Measurements from ENCODE around the gene TSPAN18.

Gene TSPAN18

DNA sequence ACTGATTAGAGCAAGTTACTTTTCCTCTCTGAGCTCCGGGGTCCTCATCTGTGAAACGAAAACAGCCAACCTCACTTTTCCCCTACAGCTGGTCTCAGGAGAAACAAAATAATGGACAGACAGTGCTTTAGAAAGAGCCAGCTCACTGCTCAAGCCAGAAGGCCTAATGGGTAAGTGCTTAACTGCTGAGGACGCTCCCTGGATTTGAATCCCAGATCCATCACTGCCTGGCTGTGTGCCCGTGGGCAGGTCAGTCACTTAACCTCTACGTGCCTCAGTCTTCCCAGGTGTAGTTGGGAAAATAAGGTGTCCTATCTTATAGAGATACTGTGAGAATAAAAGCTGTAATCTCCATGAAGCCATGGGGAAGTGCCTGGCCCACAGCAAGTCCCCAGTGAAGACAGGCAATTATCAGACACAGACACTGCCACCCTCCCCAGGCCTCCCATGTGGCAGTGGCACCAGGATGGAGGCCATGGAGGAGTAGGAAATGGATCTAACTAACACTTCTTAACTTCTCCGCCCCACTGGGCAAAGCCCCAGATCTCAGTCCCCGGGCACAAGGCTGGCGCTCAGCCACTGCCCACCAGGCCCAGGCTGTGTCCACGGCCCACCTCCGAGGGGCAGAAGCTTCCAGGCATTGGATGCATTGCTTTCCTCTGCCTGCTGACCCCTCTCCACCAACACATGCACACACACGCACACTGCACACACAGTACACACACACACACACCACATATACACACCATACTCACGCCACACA is 214.7 kb downstream of the TSPAN18 start:
- DNase-seq (ENCODE audit: low read depth, low spot score) = no peak

DNA sequence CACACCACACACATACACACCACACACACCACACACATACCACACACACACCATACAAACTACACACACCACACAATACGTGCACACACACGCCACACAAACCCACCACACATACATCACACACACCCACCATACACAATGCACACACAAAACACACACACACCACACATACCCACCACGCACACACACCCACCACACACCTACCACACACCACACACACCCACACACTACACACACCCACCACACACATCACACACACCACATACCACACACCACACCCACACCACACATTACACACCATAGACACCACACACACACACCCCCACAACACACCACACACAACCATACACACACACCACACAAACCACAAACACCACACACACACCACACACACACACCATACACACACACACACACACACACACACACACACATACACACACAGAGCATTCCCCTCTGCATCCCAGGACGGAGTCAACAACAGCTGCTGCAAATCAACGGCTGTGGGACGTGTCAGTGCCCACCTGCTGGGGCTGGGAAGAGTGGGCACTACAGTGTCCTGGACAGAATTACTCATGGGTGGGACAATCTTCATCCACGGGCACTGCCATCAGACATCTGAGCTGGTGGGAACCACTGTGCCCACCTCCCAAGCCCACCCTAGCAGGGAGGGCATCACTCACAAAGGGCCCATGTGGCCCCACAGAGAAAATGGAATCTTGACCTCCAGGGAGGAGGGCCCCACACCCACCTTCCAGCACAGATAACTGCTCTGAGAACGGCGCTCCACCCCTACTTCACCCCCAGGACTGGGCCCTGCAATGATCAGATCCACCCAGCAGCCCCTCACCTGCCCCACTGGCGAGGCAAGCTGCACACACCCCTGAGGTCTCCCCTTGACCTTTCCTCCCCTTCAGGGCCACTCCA is 215.5 kb downstream of the TSPAN18 start:
- no peak for DNase-seq (ENCODE audit: low read depth, low spot score)

DNA sequence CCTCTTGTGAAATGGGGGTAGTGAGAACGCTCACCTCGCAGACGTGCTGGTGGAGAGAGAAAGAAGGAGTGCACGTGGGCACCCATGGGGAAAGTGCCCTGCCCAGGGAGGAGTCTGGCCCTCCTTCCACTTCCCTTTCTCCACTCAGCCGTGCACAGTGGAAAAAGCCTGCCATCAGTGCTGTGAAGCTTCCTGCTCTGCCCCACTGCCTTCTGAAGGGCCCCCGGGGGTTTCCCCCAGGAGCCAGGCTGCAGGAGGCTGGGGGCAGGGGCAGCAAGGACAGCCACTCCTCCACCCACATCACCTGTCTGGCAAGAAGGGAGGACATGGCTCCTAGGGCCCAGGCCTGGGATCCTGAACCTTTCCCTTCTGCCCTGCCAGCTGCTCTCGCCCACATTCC is 216.4 kb downstream of the TSPAN18 start:
- DNase-seq (ENCODE audit: low read depth, low spot score) = no peak

DNA sequence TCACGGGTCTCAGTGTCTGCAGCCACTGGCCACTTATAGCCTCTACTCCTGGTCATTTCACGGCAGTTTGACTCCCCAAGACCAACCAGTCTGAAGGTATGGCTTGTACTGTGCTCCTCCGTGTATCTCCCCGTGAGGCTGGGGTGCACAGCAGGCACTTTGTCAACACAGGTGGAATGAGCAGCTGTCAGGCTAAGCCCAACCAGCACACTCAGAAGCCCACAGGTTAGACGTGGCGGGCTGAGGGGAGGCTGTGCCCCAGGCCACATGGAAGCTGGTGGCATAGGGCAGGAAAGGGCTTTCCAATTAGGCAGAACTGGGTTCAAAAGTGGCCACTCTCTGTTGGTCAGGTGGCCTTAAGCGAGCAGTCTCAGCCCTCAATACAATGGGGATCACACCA is 216.9 kb downstream of the TSPAN18 start:
- no peak for DNase-seq (ENCODE audit: low read depth, low spot score)

DNA sequence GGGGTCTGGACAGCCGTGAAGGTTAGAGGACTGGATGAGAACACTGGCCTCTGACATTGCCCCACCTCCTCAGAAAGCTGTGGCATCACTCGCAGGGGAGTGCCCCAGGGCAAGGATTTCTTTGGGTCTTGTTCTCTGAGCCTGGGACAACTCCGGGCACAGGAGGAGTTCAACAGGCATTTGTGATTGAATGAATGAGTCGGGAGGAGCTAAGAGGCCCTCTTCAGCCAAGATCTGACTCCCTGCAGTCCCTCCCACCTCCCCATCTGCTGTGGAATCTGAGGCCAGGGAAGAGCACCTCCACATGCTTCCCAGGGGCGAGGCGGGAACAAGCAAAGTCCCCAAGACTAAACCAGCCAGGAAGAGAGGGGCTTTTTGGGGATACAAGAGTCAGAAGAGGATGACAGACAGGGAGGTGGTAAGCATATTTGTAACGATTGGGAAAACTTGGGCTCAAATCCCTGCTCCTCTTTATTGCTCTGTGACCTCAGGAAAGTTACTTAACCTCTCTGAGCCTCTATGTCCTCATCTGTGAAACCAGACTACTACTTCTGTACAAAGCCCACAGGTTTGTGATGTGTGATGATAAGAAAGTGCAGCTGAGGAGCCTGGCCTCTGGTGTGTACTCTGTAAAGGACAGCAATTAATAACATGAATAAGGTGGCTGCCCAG is 217.6 kb downstream of the TSPAN18 start:
- no peak for DNase-seq (ENCODE audit: low read depth, low spot score)

DNA sequence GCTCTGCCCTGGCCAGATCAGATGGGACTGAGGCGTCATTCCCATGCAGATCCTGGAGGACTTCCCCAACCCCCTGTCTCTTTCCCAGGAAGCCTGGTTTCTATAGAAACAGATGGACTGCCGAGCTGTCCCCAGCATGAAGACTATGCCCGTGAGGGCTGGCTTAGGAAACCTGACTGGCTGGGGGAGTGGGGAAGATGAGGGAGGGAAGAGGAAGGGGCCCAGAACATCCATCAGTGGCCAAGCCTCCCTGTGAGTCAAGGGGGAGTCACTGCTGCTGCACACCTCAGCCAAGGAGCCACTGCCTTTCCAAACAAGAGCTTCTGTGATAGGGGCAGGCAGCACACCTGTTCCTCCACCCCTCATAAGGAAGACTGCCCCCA is 218.1 kb downstream of the TSPAN18 start:
- DNase-seq (ENCODE audit: low read depth, low spot score) = no peak

DNA sequence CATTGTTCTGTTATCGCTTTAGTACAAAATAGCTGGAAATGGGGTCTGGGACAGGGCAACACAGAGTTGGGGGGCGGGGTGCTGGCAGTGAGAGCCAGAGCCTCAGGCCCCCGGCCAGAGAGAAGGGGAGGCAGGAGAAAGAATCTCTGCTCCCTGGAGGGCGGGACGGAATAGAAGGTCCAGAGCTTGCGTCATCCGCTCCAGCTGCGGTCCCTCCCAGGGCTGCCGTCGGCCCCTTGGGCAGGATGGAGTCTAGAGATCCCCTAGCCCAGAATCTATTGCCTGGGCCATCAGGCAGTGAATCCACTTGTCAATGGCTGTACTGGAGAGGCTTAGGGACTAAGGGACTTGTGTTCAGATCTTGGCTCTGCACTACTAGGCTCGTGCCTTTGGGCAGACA is 218.9 kb downstream of the TSPAN18 start:
- no peak for DNase-seq (ENCODE audit: low read depth, low spot score)

DNA sequence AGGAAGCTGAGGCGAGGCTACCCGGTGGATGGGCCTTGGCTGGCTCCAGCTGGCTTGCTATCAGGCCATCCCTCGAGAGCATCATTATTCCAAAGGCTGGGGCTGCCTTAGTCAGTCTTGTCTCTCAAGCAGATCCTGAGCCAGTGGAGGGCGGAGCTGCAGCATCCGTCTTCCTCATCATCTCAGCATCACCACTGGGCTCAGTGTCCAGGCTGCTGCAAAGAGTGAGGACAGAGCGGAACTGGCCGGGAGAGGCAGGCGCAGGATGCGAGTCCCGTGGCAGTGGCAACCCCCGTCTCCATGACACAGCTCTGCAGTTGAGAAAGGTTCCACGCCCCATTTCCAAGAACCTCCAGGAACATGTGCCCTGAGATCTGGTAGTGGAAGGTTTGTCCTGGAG is 219.5 kb downstream of the TSPAN18 start:
- no peak for DNase-seq (ENCODE audit: low read depth, low spot score)

DNA sequence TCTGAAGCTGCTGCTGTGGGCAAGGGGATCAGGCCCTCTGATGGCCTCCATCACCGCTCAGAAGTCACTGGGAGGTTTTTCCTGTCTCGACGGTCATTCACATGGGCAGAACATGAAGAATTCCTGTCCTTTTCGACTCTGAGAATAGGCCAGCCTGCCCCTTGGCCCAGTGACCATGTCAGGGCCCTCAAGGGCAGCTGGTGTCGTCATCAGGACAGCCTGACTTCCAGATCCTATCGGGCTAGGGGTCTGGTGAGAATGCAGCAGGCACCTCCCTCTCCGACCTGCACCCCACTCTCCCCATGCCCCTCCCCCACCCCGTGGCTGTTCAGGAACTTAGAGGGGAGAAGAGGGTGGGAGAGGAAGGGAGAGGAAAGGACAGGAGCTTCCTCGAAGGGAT is 220.4 kb downstream of the TSPAN18 start:
- DNase-seq (ENCODE audit: low read depth, low spot score) = no peak

DNA sequence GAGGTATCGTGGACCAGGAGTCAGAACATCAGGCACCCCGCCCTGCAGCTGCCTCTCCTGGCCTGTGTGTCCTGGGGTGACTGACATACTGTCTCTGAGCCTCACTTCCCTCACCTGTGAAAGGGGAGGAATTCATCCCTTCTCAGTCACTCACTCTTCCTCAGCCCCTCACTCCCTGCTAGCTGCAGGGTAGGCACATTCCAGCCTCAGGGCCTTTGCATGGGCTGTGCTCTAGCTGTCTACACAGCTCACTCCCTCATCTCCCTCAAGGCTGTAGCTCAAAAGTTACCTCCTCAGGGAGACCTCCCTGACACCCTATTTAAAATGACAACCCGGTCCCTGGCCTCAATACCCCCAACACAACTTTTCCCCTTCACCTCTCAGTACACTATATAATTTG is 221.4 kb downstream of the TSPAN18 start:
- no peak for DNase-seq (ENCODE audit: low read depth, low spot score)

DNA sequence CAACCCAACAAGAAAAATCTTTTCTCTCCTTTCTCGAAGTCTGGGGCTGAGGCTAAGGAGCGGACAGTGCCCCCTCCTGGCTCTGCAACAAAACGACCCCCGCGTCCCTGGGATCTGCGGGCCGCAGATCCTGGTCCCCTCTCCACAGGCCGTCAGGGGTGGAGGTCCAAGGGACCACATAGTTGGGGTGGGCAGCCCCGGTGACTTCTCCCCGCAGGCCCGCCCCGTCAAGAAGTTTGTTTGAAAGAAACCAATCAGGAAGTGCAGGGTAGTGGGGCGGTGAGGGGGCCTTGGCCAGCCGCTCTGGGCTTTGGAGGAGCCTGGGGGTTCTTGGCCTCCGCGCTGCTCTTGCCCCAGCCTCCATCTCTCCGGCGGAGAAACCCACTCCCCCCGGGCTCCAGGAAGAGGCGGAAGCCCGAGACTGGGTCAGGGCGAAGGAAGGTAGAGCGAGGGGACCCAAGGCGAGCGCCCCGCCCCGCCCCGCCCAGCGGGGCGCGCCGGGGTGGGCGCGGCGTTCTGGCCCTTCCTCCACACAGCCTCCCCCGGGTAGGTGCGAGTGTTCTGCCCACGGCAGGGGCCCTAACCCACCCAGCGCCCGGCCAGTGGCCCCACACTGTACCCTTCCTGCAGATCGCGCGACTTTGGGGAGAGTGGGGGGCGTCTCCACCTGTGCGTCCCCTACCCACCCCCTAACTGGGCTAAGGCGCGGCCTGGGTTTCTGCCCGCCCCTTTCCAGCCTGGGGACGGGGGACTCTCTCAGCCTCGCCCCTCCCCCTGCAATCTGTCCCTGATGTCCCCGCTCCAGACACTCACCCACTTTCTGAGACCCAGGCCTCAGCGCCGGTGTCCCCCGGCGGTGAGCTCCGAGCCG is 222.6 kb downstream of the TSPAN18 start:
- DNase-seq (ENCODE audit: low read depth, low spot score) = no peak

DNA sequence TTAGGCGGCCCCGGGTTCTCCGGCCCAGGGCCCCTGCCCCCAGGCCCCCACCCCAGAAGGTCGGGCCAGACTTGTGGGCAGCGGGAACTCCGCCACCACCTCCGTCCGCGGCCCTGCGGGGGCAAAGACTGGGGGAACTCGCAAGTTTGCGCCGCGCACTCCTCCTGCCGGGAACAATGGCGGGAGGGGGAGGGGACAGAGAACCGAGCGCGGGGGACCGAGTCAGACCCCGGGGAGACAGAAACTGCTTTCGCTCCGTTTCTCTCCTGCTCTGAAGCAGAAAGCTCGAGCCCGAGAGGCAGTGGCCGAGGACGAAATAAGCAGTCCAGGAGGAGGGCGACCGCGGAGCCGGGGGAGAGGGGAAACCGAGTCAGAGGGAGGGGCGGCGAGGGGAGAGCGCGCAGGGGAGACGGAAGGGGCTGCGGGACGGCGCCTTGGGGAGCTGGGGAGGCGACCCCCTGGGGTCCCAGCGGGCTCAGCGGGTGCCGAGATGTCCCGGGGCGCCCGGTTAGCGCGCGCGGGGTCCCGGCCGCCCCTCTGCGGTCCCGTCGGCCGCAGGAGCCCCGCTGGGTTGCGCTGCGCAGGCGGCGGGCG is 223.4 kb downstream of the TSPAN18 start:
- no peak for DNase-seq (ENCODE audit: low read depth, low spot score)

DNA sequence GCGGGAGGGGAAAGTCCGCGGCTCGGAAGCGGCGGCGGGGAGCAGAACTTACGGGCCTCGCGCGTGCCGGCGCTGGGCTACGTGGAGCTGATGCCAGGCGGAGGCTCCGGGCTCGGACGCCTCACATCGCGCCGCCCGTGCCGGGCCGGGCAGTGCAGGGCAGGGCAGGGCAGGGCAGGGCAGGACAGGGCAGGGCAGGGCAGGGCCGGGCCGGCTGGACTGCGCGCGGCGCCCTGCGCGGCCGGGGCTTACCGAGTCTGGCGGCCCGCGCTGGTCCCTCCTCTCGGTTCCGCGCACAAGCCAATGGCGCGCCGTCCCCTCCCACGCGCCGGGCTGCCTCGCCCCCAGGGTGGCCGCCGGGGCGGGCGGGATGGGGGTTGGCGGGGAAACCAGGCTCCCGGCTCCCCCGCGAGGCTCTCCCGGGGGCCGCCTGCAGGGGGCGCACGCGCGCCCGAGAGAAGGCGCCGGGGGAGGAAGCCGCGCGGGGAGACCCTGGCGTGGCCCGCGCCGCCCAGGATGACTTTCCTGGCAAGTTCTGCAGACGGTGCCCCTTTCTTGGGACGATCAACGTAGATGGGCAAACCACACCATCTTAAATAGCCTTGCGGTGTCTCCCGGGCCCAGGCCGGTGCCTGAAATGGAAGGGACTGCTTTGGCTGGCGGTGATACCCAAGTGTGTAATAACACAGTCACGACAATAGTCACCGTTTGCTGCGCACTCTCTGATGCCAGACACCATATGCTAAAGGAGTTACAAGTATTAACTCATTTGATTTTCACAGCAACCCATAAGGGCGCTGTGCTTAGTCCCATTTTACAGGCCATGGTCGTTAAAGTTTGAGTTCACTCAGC is 224.1 kb downstream of the TSPAN18 start, which contains the start of gene TP53I11:
TP53I11 (minus strand) TSS at position 259 of the 852 bp plus-strand sequence. CDS start 12,548 bp downstream, outside the sequence.
- DNase-seq (ENCODE audit: low read depth, low spot score) = no peak

DNA sequence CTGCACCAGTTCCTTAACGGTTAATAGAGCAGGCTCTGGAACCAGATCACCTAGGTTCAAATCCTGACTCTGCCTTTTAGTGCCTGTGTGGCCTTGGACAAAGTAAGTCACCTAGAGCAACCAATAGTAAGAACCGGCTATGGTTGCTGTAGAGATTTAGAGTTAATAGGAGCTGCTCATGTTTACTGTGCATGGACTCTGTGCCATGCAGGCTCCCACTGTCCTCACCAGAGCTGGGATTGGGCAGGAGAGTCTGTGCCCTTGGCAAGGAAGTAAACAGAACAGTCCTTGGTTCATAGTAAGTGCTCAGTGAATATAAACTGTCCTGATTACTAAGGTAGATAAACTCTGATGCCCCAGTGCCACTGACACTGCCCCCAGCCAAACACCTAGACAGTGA is 225.3 kb downstream of the TSPAN18 start:
- no peak for DNase-seq (ENCODE audit: low read depth, low spot score)

DNA sequence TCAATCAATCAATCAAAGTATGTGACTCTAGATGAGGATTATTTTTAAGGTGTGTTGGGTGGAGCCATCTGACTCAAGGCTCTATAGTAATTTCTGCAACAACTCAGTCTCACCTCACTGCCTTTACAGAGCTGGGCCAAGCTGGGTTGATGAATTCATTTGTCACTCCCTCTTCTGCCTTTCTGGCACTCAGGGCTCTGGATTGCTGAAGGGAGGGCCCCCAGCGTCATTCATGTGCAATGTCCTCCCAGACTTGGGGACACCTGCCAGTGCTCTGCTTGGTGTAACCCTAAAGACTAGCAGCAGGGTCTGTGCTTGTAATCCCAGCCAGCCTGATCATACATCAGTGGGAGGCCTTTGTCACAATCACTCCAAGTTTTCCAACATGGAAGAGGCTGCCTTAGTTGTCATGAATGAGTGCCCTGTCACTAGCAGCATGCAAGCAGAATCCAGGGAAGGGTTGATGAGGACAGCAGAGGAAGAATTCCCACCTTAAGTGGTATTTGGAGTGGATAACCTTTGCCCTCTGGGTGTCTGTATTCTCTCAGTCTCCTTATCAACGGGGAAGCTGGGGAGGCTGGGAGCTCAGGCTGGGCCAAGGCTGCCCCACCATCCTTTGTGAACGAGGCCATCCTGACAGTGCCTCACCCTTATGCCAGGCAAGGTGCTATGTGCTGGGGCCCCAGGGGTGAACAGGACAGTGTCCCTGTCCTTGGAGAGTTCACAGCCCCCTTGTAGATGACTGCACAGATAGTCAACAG is 225.9 kb downstream of the TSPAN18 start:
- DNase-seq (ENCODE audit: low read depth, low spot score) = no peak

DNA sequence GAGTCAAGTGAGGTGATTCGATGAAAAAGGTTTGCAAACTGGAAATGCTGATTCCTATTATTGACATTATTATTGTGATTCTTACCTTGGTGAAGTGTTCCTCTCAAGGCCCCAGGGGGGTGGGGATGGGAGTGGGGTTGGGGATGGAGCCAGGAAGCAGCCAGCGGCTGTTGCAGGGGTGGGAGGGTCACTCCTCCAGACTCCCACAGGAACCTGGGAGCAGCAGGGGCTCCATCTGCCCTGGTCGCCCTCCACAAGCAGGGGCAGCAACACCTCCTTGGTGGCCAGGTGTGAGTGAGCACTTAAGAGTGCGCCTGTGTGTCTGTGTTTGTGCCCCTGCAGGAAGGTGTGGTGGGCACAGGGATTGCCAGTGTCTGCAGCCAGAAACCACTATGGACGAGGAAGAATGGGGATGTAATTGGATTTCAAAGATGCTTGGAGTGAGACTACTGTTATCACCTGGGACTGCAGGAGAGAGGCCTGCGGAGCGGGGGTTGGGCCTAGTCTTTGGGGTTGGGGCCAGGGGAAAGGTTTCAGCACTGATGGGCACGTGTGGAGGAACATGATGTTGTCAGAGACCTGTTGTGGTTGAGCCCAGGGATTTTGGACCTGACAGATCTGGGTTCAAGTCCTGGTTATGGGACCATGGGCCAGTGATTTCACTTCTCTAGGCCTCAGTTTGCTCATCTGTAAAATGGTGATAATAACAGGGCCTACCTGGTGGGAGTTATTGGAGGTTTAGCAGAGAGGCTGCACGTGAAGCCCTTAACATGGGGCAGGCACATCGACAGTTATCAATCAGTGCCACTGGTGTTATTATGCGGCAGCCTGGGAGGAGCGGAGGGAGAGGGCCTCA is 227.5 kb downstream of the TSPAN18 start:
- no peak for DNase-seq (ENCODE audit: low read depth, low spot score)

DNA sequence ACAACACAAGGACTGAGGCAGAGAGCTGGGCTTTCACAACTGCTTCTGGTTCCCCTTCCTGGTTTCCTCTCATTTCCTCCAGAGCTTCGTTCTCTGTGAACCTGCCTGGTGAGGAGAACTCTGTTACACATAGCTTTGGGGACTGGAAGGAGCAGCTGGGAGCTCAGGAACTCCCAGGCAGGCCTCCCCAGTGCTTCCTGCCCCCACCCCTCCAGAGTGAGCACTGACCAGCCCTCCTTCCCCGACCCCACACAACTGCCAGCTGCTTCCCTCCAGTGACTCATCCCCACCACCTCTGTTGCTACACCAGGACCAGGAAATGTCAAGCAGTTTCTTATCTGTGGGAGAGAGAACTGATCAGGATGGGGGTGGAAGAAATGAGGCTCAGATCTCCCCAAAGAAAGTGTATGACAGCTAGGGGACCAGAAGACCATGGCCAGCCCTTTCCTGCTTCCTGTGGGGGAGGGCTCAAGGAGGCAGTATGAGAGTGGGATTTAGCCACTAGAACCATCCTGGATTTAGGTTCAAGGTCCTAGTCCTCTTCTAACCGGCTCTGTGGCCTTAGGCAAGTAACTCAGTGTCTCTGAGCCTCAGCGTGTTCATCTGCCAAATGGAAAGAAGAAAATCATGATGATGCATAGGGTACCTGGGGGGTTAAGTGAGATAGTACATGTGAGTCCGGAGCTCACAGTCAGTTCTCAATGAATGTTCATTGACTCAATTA is 228.4 kb downstream of the TSPAN18 start:
- peak; percentile 9 for DNase-seq (ENCODE audit: low read depth, low spot score)
